Spinal cord (tissue), 10 donors: Measurements from ENCODE around the gene SEMA3C. TPM values are rescaled to one million over a fixed set of nuclear protein-coding genes. Genes with fewer than 3 reads are reported as not detected.
A peak's percentile ranks its signal among the peaks of the same experiment; 100 is the strongest.

ENCODE experiments used
- DNase-seq, 6 donors: peaks; one replicate each; pipeline versions ENCODE4 v3.0.0 to v3.0.0-alpha.2; 2013 to 2015; ENCODE audit warnings: low spot score in 6 of 6, low read depth in 4 of 6
- H3K27ac ChIP-seq: one replicate; pipeline ENCODE4 v1.5.1; 2013; ENCODE audit warnings: low read depth, low read length, control low read depth
- H3K27me3 ChIP-seq: one replicate; pipeline ENCODE4 v1.6.1; 2013; ENCODE audit warnings: low read length; ENCODE audit not compliant: control insufficient read depth, insufficient read depth
- H3K36me3 ChIP-seq: one replicate; pipeline ENCODE4 v1.6.1; 2013; ENCODE audit warnings: low read length; ENCODE audit not compliant: control insufficient read depth, insufficient read depth
- H3K4me1 ChIP-seq: one replicate; pipeline ENCODE4 v1.6.1; 2013; ENCODE audit warnings: low read length; ENCODE audit not compliant: control insufficient read depth, insufficient read depth
- H3K4me3 ChIP-seq: one replicate; pipeline ENCODE4 v1.5.1; 2013; ENCODE audit warnings: low read depth, low read length, control low read depth
- H3K9me3 ChIP-seq: one replicate; pipeline ENCODE4 v1.6.1; 2013; ENCODE audit warnings: low read length; ENCODE audit not compliant: control insufficient read depth, insufficient read depth
- WGBS: methylation state at CpG from one replicate; pipeline ENCODE4 v1.1.5; 2013; ENCODE audit warnings: missing lambda C conversion rate; ENCODE audit not compliant: insufficient coverage; 5-methylcytosine and 5-hydroxymethylcytosine counted together
- polyA plus RNA-seq, 2 donors: library from polyadenylated mRNA; unstranded; fragments of 120-200 nt; gene quantifications; one replicate each; pipeline ENCODE4 v1.2.1, GENCODE V29; 2013; ENCODE audit not compliant: insufficient read length in 2 of 2
- total RNA-seq, 2 donors: library from RNA; depleted of rRNA in 1 of 2; stranded (reverse); fragments of 120-200 nt in 1 of 2; fragments of >200 nt in 1 of 2; gene quantifications; one replicate each; pipeline versions ENCODE4 v1.2.3 to v1.2.4, GENCODE V29; 2013 to 2014
- donor health status: healthy.

SEMA3C gene
- total and polyA plus RNA-seq, 4 donors, result 52.9 to 159 (median 107) TPM

DNA sequence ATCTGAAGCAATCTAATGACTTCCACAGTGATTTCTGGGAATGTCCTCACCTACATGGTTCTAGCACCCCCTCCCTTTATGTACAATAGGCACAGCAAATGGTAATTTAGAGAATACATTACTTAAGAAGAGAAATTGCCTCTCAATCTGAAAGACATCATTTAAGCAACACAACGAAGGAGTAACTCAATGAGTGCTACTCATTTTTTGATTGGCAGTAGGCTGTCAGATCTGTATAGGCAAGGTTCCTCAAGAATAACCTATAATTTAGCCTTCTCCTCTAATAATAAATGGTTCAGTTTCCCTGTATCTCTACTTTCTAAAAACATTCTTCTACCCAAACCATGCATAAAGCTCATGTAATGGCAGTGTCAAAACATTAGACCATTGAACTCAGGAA, 30.6 kb upstream of the SEMA3C start:
- Histone ChIP-seq H3K27me3 (no peaks in the 10 kb centered on the region), H3K36me3 (no peaks in the 10 kb centered on the region), H3K4me1 (no peaks in the 10 kb centered on the region), H3K9me3 (no peaks in the 10 kb centered on the region), H3K27ac (no peak overlapping the region), H3K4me3 (no peak overlapping the region)
- no peak for DNase-seq
- no CpG with 5 or more reads among the region's 1 CpG for WGBS

DNA sequence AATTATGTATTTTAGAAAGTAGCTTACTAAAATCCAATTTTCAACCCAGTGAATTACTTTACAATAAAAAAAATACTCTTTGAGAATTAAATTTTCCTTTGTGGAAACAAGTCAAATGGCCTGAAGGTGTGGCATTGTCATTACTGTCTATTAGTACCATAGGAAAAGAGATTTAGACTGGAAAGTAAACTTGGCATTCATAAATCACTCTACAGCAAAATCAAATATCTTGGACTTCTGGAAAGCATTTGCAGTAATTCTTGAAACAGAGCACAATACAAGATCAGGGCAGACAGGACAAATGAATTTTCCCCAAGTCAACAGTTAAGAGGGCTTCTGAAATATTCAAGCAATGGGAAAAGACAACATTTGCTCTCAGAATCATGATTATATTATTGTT, 28.0 kb upstream of the SEMA3C start:
- Histone ChIP-seq H3K9me3 (no peaks in the 10 kb centered on the region), H3K4me1 (no peaks in the 10 kb centered on the region), H3K27ac (no peak overlapping the region), H3K27me3 (no peaks in the 10 kb centered on the region), H3K4me3 (no peak overlapping the region), H3K36me3 (no peaks in the 10 kb centered on the region)
- DNase-seq, result no peak

DNA sequence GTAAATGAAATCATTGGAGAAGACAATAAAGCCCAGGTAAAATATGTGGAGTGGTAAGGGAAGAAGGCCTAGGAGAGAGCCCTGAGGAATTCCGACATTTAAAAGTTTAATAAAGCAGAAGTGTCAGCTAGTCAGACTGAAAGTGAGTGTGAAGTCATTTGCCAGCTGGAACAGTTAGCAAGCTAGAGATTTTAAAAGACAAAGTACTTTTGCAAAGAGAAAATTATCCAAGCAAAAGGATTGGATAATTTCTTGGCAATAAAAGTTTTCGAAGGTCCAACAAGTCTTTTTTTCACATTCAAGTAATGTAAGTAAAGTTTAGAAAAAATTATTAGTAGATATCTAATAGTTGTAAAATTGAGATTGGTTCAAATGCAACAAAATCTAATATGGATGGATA, 27.1 kb upstream of the SEMA3C start:
- Histone ChIP-seq H3K36me3 (no peaks in the 10 kb centered on the region), H3K4me1 (no peaks in the 10 kb centered on the region), H3K9me3 (no peaks in the 10 kb centered on the region), H3K27ac (no peak overlapping the region), H3K27me3 (no peaks in the 10 kb centered on the region), H3K4me3 (no peak overlapping the region)
- WGBS, result 78% methylated on average over 1 of the region's 2 CpGs
- peak in 1 of 6 donors; percentile 10 for DNase-seq

DNA sequence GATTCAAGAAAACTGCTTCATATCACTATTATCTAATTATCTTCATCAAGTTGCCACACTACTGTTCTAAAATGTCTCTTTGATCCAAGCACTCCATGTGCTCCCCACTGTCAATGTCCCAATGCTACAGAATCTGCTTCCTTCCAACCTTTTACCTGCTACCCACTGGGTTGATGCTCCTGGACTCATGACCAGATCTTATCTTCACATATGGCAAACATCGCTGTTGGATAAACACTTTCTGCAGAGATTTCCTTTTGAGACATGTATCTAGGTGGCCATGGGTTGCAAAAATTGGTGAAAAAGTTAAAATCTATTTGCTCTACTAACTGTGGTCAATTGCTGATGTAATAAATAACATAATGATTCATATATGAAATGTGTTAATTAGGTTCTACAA, 24.5 kb upstream of the SEMA3C start:
- DNase-seq, result no peak
- Histone ChIP-seq H3K36me3 (no peaks in the 10 kb centered on the region), H3K27ac (no peak overlapping the region), H3K27me3 (no peaks in the 10 kb centered on the region), H3K4me1 (no peaks in the 10 kb centered on the region), H3K4me3 (no peak overlapping the region), H3K9me3 (no peaks in the 10 kb centered on the region)
- no CpG with 5 or more reads among the region's 1 CpG for WGBS

DNA sequence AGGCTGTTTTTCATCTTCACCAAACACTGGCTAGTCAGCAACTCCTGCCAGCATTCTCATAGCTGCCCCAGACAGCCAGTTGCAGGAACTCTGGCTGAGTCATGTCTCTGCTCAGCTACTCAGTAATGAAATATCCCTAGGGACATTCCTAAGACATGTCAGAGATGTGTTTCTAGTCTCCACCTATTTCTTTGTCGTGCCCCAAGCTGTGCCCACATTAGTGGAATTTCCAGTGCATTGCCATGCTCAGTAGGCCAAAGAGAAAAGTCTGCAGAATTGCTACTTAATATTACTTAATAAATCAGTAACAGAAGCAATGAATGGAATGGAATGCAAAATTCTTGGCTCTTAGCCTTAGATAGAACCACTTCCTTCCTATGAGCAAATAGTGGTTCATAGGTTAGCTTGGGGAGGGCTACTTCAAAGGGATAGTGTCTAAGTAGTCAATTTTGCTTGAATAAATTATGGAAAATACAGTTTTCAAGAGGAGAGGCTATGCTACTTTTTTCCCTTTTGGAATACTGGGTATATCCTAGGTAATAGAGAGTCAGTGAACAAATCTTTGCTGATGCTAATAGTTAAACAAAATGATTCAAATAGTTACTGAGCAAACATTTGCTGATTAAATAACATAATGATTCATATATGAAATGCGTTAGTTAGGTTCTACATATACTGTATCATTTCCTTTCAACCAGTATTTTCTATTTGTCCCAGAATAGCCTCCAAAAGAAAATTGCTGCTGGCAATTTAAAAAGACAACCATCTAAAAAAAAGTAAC, 23.6 kb upstream of the SEMA3C start:
- no peak overlapping the region for H3K4me3 ChIP-seq
- peak in 2 of 6 donors; percentile 14 to 18 for DNase-seq
- H3K4me1 ChIP-seq, result no peaks in the 10 kb centered on the region
- H3K36me3 ChIP-seq, result no peaks in the 10 kb centered on the region
- no peaks in the 10 kb centered on the region for H3K27me3 ChIP-seq
- H3K9me3 ChIP-seq, result no peaks in the 10 kb centered on the region
- no CpG with 5 or more reads among the region's 2 CpGs for WGBS
- no peak overlapping the region for H3K27ac ChIP-seq

DNA sequence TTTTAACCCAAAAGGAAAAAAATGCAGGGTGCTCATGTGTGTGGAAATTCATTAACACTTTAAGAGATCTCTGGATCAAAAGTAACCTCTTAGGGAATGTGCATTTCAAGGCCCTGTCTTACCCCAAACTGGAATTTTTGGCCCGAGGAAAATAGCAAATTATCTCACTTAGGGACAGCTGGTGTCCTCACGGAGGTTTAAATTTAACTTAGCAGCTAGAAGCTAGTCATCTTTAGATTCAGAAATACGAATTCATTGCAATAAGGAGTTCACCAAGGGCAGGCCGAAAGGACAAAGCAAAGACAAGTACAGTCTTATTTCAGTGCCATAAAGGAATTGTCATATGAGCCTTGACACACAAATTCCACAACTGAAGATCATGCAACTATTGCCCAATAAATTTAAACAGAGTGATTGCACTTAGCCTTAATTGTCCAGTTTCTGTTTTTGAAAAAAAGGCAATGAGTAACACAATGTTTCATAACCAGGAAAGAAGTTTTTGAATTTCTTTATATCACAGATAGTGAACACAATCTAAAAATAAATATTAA, 22.4 kb upstream of the SEMA3C start:
- H3K27me3 ChIP-seq, result no peaks in the 10 kb centered on the region
- WGBS, result 86% methylated on average over 4 of the region's 4 CpGs
- no peaks in the 10 kb centered on the region for H3K9me3 ChIP-seq
- DNase-seq, result no peak
- no peak overlapping the region for H3K27ac ChIP-seq
- H3K4me3 ChIP-seq, result no peak overlapping the region
- H3K4me1 ChIP-seq, result no peaks in the 10 kb centered on the region
- H3K36me3 ChIP-seq, result no peaks in the 10 kb centered on the region

DNA sequence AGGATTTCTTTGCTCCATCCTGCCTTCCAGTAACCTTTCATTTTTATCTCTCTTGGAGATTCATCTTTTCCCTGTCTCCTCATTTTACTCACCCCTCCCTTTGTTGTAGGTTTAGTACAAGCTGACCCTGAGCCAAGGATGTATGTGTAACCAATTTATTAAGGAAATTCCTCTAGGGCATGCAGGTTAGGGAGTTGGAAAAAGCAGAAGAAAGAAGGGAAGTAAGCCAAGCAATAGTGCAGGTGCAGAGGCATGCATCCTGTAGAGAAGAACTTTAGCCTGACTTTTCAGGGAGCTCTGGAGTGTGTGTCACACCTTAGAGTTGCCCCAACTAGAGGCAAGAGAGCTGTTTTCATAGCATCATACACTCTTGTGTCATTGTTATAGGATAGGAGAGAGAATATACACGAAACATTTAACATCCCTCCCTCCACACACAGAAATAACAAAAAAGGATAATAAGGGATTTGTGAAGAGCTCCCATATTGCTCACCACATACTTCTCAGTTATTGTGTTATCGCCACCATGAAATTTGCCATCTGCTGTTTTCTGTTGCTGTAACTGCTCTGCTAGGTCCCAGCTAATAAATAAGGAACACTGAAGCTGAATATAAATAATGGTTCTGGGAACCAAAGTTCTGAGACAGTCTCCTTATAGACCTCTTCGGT, 21.8 kb upstream of the SEMA3C start:
- Histone ChIP-seq H3K27ac (no peak overlapping the region), H3K4me1 (no peaks in the 10 kb centered on the region), H3K4me3 (no peak overlapping the region), H3K36me3 (no peaks in the 10 kb centered on the region), H3K9me3 (no peaks in the 10 kb centered on the region), H3K27me3 (no peaks in the 10 kb centered on the region)
- 80% methylated on average over 1 of the region's 3 CpGs for WGBS
- DNase-seq, result peak in 1 of 6 donors; percentile 75

DNA sequence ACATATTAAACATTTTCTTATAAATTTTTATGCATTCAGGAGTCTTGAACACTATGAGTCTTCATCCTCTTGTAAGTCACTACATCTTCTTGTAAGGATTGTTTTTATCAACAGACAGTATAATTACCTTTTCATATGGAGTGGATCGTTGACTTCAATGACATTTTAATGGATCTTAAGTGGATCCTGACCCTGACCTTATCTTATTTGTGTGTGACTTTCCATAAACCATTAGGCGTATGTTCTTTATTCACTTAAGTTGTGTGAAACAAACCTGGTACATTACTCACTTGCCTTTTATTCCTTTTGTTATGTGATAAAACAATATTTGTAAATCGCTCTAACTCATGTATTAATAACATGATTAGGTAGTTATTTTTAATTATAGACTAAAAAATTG, 18.5 kb upstream of the SEMA3C start:
- Histone ChIP-seq H3K36me3 (no peaks in the 10 kb centered on the region), H3K27ac (no peak overlapping the region), H3K4me1 (no peaks in the 10 kb centered on the region), H3K4me3 (no peak overlapping the region), H3K9me3 (no peaks in the 10 kb centered on the region), H3K27me3 (no peaks in the 10 kb centered on the region)
- no CpG with 5 or more reads among the region's 3 CpGs for WGBS
- no peak for DNase-seq

DNA sequence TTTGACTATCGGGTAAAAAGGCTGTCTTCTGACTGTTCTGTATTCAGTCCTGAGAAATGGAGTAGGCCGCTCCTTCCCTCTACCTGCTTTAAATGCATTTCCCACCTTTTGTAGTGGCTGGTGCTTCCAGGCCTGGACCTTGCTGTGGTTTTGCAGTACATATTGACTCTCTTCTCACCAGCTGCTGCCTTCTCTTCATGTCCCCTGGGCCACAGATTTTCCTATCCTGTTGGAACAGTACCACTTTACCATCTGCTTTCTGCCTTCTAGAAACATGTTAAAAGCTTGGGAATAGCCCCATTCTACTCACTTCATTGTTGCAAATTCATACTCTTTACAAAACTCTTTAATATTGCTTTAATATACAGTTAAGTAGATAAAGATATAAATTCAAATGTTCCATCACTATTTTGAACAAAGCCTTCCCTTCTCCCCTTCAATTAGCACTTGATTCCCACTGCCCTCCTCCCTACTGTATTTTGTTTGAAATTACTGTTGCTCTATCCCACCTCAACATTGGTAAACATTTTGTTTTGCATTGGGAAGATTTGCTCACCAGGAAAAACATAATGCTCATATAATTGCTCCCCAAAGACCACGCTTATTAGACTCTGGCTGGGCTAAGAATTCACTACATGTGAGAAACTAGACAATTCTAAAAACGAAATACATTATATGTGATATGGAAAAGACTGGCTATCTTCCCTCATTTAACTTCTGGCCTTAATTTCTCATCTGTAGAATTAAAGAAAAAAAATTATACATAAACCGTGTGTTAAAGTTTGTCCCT, 17.3 kb upstream of the SEMA3C start:
- no peak overlapping the region for H3K27ac ChIP-seq
- 100% methylated on average over 1 of the region's 5 CpGs for WGBS
- no peaks in the 10 kb centered on the region for H3K36me3 ChIP-seq
- no peaks in the 10 kb centered on the region for H3K27me3 ChIP-seq
- DNase-seq, result peak in 1 of 6 donors; percentile 61
- no peaks in the 10 kb centered on the region for H3K4me1 ChIP-seq
- no peaks in the 10 kb centered on the region for H3K9me3 ChIP-seq
- no peak overlapping the region for H3K4me3 ChIP-seq
